K562 (cell line): Measurements from ENCODE around the gene CEP57. TPM values are rescaled to one million over a fixed set of nuclear protein-coding genes. Genes with fewer than 3 reads are reported as not detected.

ENCODE experiments used
- C11orf30 ChIP-seq: fragments of 450-650 bp; IDR thresholded peaks from 2 replicates; pipeline ENCODE4 v1.6.1; 2016; ENCODE audit warnings: low read depth, mild to moderate bottlenecking
- CBX8 ChIP-seq: fragments of 200-600 bp; sonication (generic); IDR thresholded peaks from 2 replicates; pipeline ENCODE4 v1.6.1; 2012; ENCODE audit warnings: borderline replicate concordance, mixed run types, low read depth, mild to moderate bottlenecking, moderate library complexity, mixed read lengths, low read length, control low read depth, inconsistent platforms; ENCODE audit not compliant: poor library complexity, severe bottlenecking; ENCODE audit errors: extremely low read depth
- EGR1 ChIP-seq: fragments of 450-650 bp; conservative IDR thresholded peaks from 2 replicates; pipeline ENCODE4 v1.6.1; 2017; ENCODE audit warnings: mild to moderate bottlenecking
- HIVEP1 ChIP-seq: fragments of 250-450 bp; sonication (Bioruptor Pico); IDR thresholded peaks from 2 replicates; pipeline ENCODE4 v1.4.0; 2020; ENCODE audit warnings: mild to moderate bottlenecking
- MAX ChIP-seq: sonication (generic); formaldehyde crosslinking; IDR thresholded peaks from 2 replicates; pipeline ENCODE4 v1.9.0; 2022; ENCODE audit warnings: mild to moderate bottlenecking, missing genetic modification reagents
- NRF1 ChIP-seq, 2 experiments: fragments of 450-650 bp; IDR thresholded peaks in 1 of 2; conservative IDR thresholded peaks in 1 of 2; 2 replicates each; pipeline ENCODE4 v1.6.1; 2014; ENCODE audit warnings: mild to moderate bottlenecking in 2 of 2
- PHF21A ChIP-seq: fragments of 450-650 bp; IDR thresholded peaks from 2 replicates; pipeline ENCODE4 v1.6.1; 2017; ENCODE audit warnings: low read depth, borderline replicate concordance
- PRMT5 ChIP-seq: sonication (generic); formaldehyde crosslinking; IDR thresholded peaks from 2 replicates; pipeline ENCODE4 v1.5.0; 2020; ENCODE audit warnings: missing genetic modification reagents
- RB1 ChIP-seq: fragments of 450-650 bp; IDR thresholded peaks from 2 replicates; pipeline ENCODE4 v1.6.1; 2017; ENCODE audit warnings: low read depth, mild to moderate bottlenecking
- RFX1 ChIP-seq: fragments of 450-650 bp; IDR thresholded peaks from 2 replicates; pipeline ENCODE4 v1.6.1; 2016; ENCODE audit warnings: mild to moderate bottlenecking, moderate library complexity
- RREB1 ChIP-seq: fragments of 250-450 bp; sonication (Bioruptor Pico); IDR thresholded peaks from 2 replicates; pipeline ENCODE4 v1.4.0; 2020
- STAT5A ChIP-seq: IDR thresholded peaks from 2 replicates; pipeline ENCODE4 v1.6.1; 2012; ENCODE audit warnings: low read length, inconsistent platforms, borderline replicate concordance
- SUPT5H ChIP-seq: fragments of 450-650 bp; IDR thresholded peaks from 2 replicates; pipeline ENCODE4 v1.6.1; 2016
- TCFL5 ChIP-seq: fragments of 250-450 bp; sonication (Bioruptor Pico); conservative IDR thresholded peaks from 2 replicates; pipeline ENCODE4 v1.6.1; 2021; ENCODE audit warnings: mild to moderate bottlenecking, moderate library complexity, matching md5 sums
- VEZF1 ChIP-seq: fragments of 200-800 bp; sonication (Bioruptor generic); IDR thresholded peaks from 2 replicates; pipeline ENCODE4 v1.6.1; 2017; ENCODE audit warnings: missing genetic modification characterization, missing compliant biosample characterization
- ZNF511 ChIP-seq: sonication (generic); formaldehyde crosslinking; IDR thresholded peaks from 2 replicates; pipeline ENCODE4 v1.8.0; 2022; ENCODE audit warnings: mild to moderate bottlenecking, missing genetic modification reagents
- ZNF75A ChIP-seq: fragments of 450-650 bp; formaldehyde crosslinking; IDR thresholded peaks from 2 replicates; pipeline ENCODE4 v1.4.0; 2020; ENCODE audit warnings: mild to moderate bottlenecking
- ZZZ3 ChIP-seq: fragments of 450-650 bp; IDR thresholded peaks from 2 replicates; pipeline ENCODE4 v1.6.1; 2016; ENCODE audit warnings: antibody characterized with exemption, mild to moderate bottlenecking, moderate library complexity
- polyA plus RNA-seq, 8 experiments: library from polyadenylated mRNA; depleted of rRNA in 4 of 8; stranded (reverse) in 5 of 8; unstranded in 3 of 8; fragments of >200 nt; fragmentation: Nextera tagmentation in 2 of 8; fragmentation: Illumina TruSeq in 1 of 8; extraction: Ambion mirVana in 2 of 8; extraction: Trizol in 1 of 8; gene quantifications; 2 replicates each; pipeline versions ENCODE4 v1.2.1 to v1.2.3, GENCODE V29; 2011 to 2014; ENCODE audit warnings: inconsistent platforms in 1 of 8, missing spikeins in 1 of 8
- total RNA-seq, 7 experiments: library from RNA; depleted of rRNA in 6 of 7; stranded (reverse); fragments of >200 nt in 6 of 7; fragmentation: Illumina TruSeq in 2 of 7; extraction: Trizol in 2 of 7; gene quantifications; 2 replicates each; pipeline versions ENCODE4 v1.2.1 to v1.2.3, GENCODE V29; 2011 to 2021; ENCODE audit warnings: low replicate concordance in 1 of 7

Gene CEP57
- total and polyA plus RNA-seq, 9 of the 15 experiments (the other 6 are each of a cell fraction or from before 2014, with no cell fraction given): 25.1 to 88.1 (median 65.2) TPM

- TF ChIP-seq ZNF511 (CRISPR knock-in tag): peak; percentile 65; the same call in 1 of the 2 replicates
- peak; percentile 80 for TF ChIP-seq RB1
- no peak for TF ChIP-seq RFX1
- TF ChIP-seq SUPT5H: peak; percentile 70
- TF ChIP-seq RREB1: no peak
- peak; percentile 95 for TF ChIP-seq VEZF1
- peak; percentile 83 for TF ChIP-seq C11orf30
- TF ChIP-seq PHF21A: peak; percentile 16; the same call in 1 of the 2 replicates
- TF ChIP-seq STAT5A: no peak
- TF ChIP-seq MAX (CRISPR knock-in tag): peak; percentile 58
- TF ChIP-seq ZNF75A (CRISPR knock-in tag): no peak
- TF ChIP-seq TCFL5 (CRISPR knock-in tag): no peak
- TF ChIP-seq ZZZ3: no peak
- TF ChIP-seq NRF1 (conservative IDR thresholded peaks at IDR 0.05 in 1 of 2, IDR thresholded peaks at IDR 0.05 in 1 of 2): peak; percentile 67 to 70
- no peak for TF ChIP-seq HIVEP1 (CRISPR knock-in tag)
- TF ChIP-seq EGR1: peak; percentile 83
- no peak for TF ChIP-seq CBX8
- no peak for TF ChIP-seq PRMT5
Measured at GRCh38 chr11:95789506-95790122, 684 bp upstream of the CEP57 start, which contains the start of gene FAM76B (continued).
